HEK293T (cell line): ENCODE data around the gene CTU2.

Source experiments
- CTCF ChIA-PET: fragments of 350-600 bp; formaldehyde crosslinking; extraction: SDS; loops from one replicate; lab custom pipeline; 2021; ENCODE audit warnings: antibody characterized with exemption, inconsistent platforms; lab: Yijun Ruan, JAX
- POLR2A ChIA-PET: fragments of 350-600 bp; formaldehyde crosslinking; extraction: SDS; loops from one replicate; lab custom pipeline; 2020; ENCODE audit warnings: antibody characterized with exemption, inconsistent platforms; lab: Yijun Ruan, JAX
- DNase-seq: peaks from one replicate; pipeline ENCODE4 v3.0.0; 2012; ENCODE audit warnings: mixed read lengths; ENCODE audit errors: extremely low spot score
- ARNT ChIP-seq: fragments of 450-650 bp; IDR thresholded peaks from 2 replicates; pipeline ENCODE4 v1.6.1; 2017; ENCODE audit warnings: mild to moderate bottlenecking
- BHLHE40 ChIP-seq: fragments of 450-650 bp; IDR thresholded peaks from 2 replicates; pipeline ENCODE4 v1.6.1; 2016; ENCODE audit warnings: mild to moderate bottlenecking, moderate library complexity, borderline replicate concordance
- CTBP1 ChIP-seq: fragments of 450-650 bp; IDR thresholded peaks from 2 replicates; pipeline ENCODE4 v1.6.1; 2016; ENCODE audit warnings: borderline replicate concordance
- ELF4 ChIP-seq: fragments of 450-650 bp; IDR thresholded peaks from 2 replicates; pipeline ENCODE4 v1.6.1; 2017; ENCODE audit warnings: antibody characterized with exemption
- FOXA1 ChIP-seq: fragments of 450-650 bp; IDR thresholded peaks from 2 replicates; pipeline ENCODE4 v1.6.1; 2016; ENCODE audit warnings: mild to moderate bottlenecking
- FOXK2 ChIP-seq: fragments of 450-650 bp; IDR thresholded peaks from 2 replicates; pipeline ENCODE4 v1.6.1; 2016; ENCODE audit warnings: mild to moderate bottlenecking
- FOXM1 ChIP-seq: fragments of 450-650 bp; IDR thresholded peaks from 2 replicates; pipeline ENCODE4 v1.6.1; 2017; ENCODE audit warnings: mild to moderate bottlenecking, borderline replicate concordance
- HDGF ChIP-seq: fragments of 450-650 bp; IDR thresholded peaks from 2 replicates; pipeline ENCODE4 v1.6.1; 2017; ENCODE audit warnings: antibody characterized with exemption, borderline replicate concordance
- L3MBTL2 ChIP-seq: fragments of 450-650 bp; conservative IDR thresholded peaks from 2 replicates; pipeline ENCODE4 v1.6.1; 2016; ENCODE audit warnings: mild to moderate bottlenecking
- LEF1 ChIP-seq: fragments of 450-650 bp; IDR thresholded peaks from 2 replicates; pipeline ENCODE4 v1.6.1; 2017; ENCODE audit warnings: mild to moderate bottlenecking, borderline replicate concordance
- NFRKB ChIP-seq: fragments of 450-650 bp; IDR thresholded peaks from 2 replicates; pipeline ENCODE4 v1.6.1; 2016; ENCODE audit warnings: mild to moderate bottlenecking, moderate library complexity
- PKNOX1 ChIP-seq: fragments of 450-650 bp; IDR thresholded peaks from 2 replicates; pipeline ENCODE4 v1.6.1; 2016
- SP1 ChIP-seq: fragments of 450-650 bp; IDR thresholded peaks from 2 replicates; pipeline ENCODE4 v1.6.1; 2017
- SUZ12 ChIP-seq: fragments of 450-650 bp; IDR thresholded peaks from 2 replicates; pipeline ENCODE4 v1.6.1; 2016; ENCODE audit warnings: mild to moderate bottlenecking
- TARDBP ChIP-seq: fragments of 450-650 bp; IDR thresholded peaks from 2 replicates; pipeline ENCODE4 v1.6.1; 2016
- ZNF384 ChIP-seq: fragments of 450-650 bp; IDR thresholded peaks from 2 replicates; pipeline ENCODE4 v1.6.1; 2016

The CTU2 gene

DNA sequence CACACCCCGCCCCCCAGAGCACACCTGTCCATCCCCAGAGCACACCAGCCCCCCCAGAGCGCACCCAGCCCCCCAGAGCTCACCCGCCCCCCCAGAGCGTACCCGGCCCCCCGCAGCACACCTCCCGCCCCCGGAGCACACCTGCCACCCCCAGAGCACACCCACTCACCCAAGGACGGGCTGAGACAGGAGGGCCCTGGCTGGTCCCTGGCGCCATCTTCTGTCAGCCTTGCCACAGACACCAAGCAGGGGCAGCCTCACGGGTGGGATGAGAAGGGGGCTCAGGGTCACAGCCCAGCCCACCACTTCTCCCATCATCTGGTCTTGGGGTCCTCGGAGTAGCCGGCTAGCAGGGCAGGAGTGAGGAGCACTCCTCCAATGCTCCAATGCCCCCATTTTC is 46.9 kb downstream of the CTU2 start:
- TF ChIP-seq ARNT (no peak), FOXA1 (no peak), LEF1 (no peak), SP1 (no peak), TARDBP (no peak), HDGF (no peak), FOXK2 (no peak), PKNOX1 (no peak), ZNF384 (no peak)
- no peak for DNase-seq
- ChIA-PET POLR2A (interaction anchor here (1.8 kb wide), 1 partner anchor 17 kb away, joined by 7 read pairs; no protein-coding TSS in a partner anchor), CTCF (interaction anchor here (0.6 to 1.8 kb wide), 2 partner anchors 10 to 16 kb away, joined by 3 to 5 read pairs; no protein-coding TSS in a partner anchor)

DNA sequence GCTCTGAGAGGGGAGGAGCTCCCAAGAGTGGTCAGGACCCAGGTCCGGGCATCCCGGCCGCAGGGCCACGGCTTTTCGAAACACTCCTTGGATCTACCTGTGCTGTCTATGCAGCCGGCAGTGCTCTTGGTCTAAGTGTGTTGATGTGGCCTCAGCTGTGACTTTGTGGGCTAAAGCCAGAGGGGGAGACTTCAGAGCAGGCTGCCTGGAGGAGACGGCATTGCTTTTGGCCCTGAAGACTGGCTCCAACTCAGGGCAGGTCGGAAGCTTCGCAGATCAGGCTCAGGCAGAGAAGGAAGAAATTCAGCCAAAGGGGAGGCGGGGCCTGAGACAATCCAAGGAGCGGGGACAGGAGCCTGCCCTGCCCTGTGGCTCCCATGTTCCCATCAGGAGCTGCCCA is 47.3 kb downstream of the CTU2 start:
- CTCF ChIA-PET: interaction anchor here (0.6 to 1.8 kb wide), 2 partner anchors 10 to 16 kb away, joined by 3 to 5 read pairs; no protein-coding TSS in a partner anchor
- no peak for TF ChIP-seq L3MBTL2
- no peak for TF ChIP-seq HDGF
- TF ChIP-seq ARNT: no peak
- TF ChIP-seq LEF1: no peak
- no peak for TF ChIP-seq NFRKB
- no peak for TF ChIP-seq ZNF384
- TF ChIP-seq FOXM1: no peak
- POLR2A ChIA-PET: interaction anchor here (1.5 to 1.8 kb wide), 2 partner anchors 10 to 17 kb away, joined by 3 to 7 read pairs; no protein-coding TSS in a partner anchor
- no peak for DNase-seq

DNA sequence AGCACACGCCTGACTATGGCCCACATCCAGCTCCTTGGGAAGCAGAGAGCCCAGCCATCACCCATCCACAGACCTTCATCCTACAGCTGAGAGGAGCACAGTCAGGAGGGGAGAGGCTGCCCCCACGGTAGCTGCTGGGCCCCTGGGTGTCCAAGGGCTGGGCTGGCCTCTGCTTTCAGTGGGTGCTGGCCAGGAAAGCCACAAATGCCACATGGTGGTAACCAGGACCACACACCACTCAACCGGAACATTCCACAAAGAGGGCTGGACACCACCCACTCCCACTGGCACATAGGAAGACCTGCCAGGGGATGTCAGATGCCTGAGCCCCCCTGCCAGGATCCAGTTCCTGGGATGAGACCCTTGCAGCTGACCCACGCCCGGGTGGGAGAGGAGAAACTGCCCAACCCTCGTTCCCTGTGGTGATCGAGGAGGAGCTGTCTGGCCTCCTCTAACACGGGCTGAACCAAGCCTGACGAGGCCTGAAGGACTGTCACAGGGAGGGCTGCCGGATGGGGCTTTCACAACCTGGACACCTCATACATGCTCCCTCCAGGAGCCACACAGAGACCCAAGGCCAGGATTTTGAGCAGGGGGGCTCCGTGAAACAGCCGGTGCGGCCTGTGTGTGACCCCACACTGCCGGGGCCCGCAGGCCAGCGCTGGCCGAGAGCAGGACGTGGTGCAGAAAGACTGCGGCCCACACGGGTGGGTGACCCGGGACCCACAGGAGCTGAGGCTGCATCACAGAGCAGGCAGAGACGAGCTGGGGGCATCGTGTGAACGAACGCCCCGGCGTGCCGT is 48.0 kb downstream of the CTU2 start:
- POLR2A ChIA-PET: interaction anchor here (1.5 to 1.8 kb wide), 2 partner anchors 10 to 16 kb away, joined by 3 to 7 read pairs; no protein-coding TSS in a partner anchor
- TF ChIP-seq LEF1 (no peak), HDGF (no peak), ARNT (no peak), FOXK2 (no peak), FOXM1 (no peak), TARDBP (no peak), SUZ12 (no peak), PKNOX1 (no peak), NFRKB (no peak)
- no peak for DNase-seq
- CTCF ChIA-PET: interaction anchor here (0.6 to 1.8 kb wide), 4 partner anchors 11 to 183 kb away, joined by 3 to 7 read pairs (median 4); no protein-coding TSS in a partner anchor

DNA sequence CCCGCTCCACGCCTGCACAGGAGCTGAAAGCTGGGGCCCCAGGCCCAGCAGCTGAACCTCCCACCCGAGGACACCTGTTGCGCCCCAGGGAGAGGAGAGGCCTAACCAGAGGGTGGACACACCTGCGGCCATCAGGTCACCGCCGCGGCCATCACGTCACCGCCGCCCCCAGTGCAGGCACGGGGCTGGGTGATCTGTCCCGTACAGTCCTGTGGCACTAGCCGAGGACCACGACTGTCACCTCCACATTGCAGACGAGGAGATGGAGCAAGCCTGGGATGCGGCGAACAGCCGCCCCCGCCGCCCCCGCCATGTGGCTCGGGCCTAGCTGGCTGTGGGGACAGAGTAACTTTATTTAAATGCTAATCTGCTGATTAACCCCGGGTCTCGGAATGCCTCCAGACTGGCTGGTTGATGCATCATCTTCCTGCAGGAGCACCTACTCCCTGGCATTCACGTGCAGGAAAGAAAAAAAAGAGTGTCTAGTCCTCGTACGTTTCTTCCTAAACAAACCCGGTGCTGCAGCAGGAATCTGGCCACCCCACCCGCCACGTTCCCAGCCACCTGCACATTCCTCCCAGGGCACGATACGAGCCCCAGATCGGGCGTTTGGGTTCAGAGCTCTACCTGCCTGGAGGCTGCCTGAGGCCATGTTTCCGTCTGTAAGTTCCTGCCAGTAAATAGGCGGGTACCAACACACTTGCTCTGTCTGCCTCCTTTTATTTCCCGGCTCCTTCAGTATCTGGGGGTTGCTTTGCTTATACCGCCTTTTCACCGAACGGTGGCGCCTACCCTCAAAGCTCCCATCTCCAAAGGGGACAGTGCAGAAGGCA is 48.8 kb downstream of the CTU2 start:
- peak; percentile 42 for DNase-seq
- no peak for TF ChIP-seq ARNT
- TF ChIP-seq CTBP1: no peak
- TF ChIP-seq SUZ12: no peak
- TF ChIP-seq FOXM1: no peak
- TF ChIP-seq FOXA1: no peak
- TF ChIP-seq TARDBP: no peak
- no peak for TF ChIP-seq LEF1
- no peak for TF ChIP-seq HDGF
- no peak for TF ChIP-seq ELF4
- no peak for TF ChIP-seq SP1
- no peak for TF ChIP-seq NFRKB
- no peak for TF ChIP-seq L3MBTL2
- no peak for TF ChIP-seq BHLHE40
- POLR2A ChIA-PET: interaction anchor here (1.0 to 1.8 kb wide), 3 partner anchors 9 to 54 kb away, joined by 3 to 7 read pairs (median 3); no protein-coding TSS in a partner anchor
- CTCF ChIA-PET: interaction anchor here (0.7 to 1.8 kb wide), 5 partner anchors 18 to 376 kb away, joined by 3 to 7 read pairs (median 5); no protein-coding TSS in a partner anchor

DNA sequence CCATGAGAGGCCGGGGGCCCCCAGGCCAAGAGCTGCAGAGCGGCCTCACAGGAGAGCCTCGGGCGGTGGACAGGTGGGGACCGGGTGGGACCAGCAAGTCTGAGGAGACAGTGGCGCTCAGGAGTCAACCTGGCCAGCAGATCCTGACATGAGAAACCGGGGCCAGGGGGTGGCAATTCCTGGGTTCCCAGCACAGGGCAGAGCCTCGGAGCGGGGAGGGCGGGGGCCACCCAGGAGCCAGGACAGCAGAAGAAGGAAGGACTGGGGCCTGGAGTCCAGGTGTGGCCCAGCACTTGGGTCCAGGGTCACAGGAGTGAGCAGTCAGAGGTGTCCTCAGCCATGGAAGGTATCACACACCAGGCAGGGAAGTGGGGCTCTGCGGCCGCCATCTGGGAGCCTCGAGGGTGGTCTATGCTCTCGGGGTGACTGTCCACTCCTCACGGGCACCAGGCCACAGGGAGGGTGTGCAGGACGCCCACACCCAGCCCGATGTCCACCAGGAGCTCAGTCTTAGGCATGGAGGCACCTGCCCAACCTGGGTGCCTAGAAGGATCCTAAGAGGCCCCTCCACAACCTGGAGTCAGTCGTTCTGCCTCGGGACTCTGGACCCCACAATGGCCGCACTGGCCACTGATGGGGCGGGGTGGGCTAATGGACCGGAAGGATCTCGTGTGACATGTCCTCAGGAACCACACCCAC is 49.6 kb downstream of the CTU2 start:
- ChIA-PET POLR2A (interaction anchor here (1.0 kb wide), 1 partner anchor 54 kb away, joined by 3 read pairs; no protein-coding TSS in a partner anchor), CTCF (interaction anchor here (0.7 to 1.8 kb wide), 3 partner anchors 18 to 375 kb away, joined by 3 to 7 read pairs (median 5); no protein-coding TSS in a partner anchor)
- TF ChIP-seq TARDBP: no peak
- TF ChIP-seq FOXA1: no peak
- no peak for DNase-seq
